DMS79 treated with DMSO at 0.1 percent for 48 hours (cell line): ENCODE measurements around the gene PRR14.
"Not testable (repeated sequence)": the region's sequence is repeated elsewhere in the genome, so short reads cannot be mapped to it uniquely, and the experiment has no call there.

Experiments
- DNase-seq: peaks from one replicate; lab custom pipeline; 2025; lab: John Stamatoyannopoulos, UW

PRR14 gene

DNA sequence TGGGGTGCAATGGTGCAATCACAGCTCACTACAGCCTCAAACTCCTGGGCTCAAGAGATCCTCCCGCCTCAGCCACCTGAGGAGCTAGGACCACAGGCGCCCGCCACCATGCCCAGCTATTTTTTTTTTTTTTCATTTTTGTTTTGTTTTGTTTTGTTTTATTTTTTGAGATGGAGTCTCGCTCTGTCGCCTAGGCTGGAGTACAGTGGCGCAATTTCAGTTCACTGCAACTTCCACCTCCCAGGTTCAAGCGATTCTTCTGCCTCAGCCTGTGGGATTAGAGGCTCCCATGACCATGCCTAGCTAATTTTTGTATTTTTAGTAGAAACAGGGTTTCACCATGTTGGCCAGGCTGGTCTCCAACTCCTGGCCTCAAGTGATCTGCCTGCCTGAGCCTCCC is 18.3 kb upstream of the PRR14 start:
- not testable (repeated sequence) for DNase-seq

DNA sequence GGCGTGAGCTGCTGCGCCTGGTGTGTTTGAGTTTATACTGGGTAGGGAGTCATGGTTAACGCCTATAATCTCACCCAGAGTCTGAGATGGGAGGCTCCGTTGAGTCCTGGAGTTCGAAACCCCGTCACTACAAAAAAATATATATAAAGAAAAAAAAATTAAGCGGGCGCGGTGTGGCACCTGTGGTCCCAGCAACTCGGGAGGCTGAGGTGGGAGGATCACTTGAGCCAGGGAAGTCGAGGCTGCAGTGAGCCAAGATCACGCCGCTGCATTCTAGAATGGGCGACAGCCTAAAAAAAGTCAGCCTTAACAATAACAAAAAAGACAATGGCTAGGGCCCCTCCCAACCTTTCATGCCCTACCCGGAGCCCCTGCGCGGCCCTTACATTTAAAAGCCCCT is 17.2 kb upstream of the PRR14 start:
- no peak for DNase-seq

DNA sequence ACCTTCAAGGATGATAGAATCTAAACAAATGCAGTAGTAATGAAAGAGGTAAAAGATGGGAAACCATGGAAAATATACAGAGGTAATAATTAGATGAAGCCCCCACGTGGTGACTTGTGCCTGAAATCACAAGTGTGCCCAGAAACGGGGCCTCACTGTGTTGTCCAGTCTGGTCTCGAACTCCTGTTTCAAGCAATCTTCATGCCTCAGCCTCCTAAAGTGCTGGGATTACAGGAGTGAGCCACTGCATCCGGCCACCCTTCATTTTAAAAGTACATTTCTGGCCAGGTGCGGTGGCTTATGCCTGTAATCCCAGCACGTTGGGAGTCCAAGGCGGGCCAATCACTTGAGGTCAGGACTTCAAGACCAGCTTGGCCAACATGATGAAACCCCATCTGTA is 14.2 kb upstream of the PRR14 start:
- no peak for DNase-seq

DNA sequence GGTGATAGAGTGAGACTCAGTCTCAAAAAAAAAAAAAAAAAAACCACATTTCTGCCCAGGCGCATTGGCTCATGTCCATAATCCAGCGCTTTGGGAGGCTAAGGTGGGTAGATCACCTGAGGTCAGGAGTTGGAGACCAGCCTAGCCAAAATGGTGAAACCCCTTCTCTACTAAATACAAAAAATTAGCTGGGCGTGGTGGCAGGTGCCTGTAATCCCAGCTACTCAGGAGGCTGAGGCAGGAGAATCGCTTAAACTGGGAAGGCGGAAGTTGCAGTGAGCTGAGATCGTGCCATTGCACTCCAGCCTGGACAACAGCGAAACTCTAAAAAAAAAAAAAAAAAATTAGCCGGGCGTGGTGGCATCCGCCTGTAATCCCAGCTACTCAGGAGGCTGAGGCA is 13.6 kb upstream of the PRR14 start:
- DNase-seq = not testable (repeated sequence)

DNA sequence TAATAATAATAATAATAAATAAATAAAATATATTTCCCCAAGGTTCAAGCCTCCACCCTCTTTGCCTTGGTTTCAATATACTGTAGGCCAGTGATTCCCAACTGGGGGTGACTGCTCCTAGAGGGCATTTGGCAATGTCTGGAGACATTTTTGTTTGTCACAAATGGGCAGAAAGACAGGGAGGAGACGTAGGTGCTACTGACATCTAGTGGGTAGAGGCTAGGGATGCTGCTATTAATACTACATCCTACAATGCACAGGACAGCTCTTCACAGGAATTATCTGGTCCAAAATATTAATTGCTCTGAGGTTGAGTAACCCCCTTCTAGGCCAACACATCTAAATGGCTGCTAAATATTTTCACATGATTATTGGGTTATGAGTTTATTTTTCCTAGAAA is 12.8 kb upstream of the PRR14 start:
- DNase-seq = peak; percentile 15

DNA sequence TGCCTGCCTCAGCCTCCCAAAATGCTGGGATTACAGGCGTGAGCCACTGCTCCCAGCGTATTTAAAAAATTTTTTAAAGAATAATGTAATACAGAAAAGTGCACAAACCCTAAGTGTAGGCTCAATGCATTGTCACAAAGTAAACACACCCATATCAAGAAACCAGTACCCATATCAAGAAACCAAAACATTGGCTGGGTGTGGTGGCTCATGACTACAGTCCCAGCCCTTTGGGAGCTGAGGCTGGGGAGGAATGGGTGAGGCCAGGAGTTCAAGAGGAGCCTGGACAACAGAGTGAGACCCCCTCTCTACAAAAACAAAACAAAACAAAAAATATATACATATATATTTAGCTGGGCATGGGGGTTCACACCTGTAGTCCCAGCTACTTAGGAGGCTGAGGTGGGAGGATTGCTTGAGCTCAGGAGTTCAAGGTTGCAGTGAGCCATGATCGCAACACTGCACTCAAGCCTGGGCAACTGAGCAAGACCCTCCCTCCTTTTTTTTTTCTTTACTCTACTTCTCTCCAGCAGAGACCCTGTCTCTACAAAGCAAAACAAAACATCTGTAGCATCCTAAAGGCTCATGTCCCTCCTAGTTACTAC is 9.3 kb upstream of the PRR14 start:
- DNase-seq = no peak

DNA sequence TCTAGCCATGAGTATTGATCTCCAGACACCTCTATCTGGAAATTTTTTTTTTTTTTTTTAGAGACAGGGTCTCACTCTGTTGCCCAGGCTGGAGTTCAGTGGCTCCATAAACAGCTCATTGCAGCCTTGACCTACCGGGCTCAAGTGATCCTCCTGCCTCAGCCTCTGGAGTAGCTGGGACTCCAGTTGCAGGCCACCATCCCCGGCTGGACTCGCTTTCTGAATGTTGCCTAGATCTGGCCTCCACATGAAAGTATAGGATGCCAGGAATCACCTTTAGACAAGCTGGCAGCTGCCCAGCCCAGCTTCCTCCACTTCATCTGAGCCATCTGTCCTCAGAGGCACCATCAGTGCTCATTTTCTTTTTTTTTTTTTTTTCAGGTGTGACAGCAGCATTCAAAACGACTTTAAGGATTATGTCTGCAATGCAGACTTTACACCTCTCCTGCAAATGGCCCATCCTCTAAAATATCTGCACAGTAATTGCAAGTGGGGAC is 6.4 kb upstream of the PRR14 start:
- no peak for DNase-seq

DNA sequence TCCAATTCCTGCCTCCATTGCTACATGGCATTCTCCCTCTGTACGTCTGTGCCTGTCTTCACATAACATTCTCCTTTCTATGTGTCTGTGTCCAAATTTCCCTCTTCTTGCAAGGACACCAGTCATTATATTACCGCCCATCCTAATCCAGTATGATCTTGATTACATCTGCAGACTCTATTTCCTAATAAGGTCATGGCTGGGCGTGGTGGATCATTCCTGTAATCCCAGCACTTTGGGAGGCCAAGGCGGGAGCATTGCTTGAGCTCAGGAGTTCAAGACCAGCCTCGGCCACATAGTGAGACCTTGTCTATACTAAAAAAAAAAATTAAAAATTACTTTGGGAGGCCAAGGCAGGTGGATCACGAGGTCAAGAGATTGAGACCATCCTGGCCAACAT is 5.0 kb upstream of the PRR14 start:
- no peak for DNase-seq

DNA sequence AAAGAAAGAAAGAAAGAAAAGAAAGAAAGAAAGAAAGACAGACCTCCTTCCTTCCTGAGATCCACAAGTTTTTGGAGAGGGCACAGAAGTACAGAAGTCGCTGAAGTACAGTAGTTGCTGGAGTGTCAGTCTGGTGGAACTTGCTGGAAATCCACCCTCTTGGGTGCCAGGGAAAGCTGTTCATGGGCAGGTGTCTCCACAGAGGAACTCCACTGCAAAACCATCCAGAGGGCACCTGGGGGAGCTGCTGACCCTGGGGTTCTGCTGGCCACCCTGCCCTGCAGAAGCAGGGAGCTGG is 3.5 kb upstream of the PRR14 start:
- no peak for DNase-seq

DNA sequence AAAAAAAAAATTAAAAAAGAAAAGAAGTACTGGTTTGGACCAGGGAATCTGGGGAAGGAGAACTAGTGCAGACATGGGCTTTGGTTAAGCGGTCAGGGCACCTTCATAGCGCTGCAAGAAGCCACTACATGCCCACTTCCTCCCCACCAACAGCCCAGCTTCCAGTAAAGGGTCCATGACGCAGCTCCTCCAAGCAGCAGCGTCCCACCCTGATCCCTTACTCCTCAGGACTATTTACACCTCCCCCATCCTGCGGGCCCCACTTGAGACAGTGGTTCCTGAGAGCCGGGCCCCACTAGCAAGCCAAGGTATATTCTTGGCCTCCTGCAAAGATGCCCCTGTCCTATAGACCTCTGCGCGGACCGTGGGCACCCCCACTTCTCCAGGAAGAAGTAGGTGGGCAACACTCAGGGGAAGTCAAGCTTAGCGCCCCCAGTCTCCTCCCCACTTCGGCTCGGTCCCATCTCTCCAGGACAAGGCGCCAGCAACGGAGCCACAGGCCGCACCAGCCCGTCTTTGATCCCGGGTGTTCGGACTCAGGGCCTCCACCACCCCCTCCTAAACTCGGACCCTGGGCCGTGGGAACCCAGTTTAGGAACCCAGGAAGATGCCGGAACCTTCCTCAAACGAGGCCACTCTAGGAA is 913 bp upstream of the PRR14 start:
- DNase-seq = no peak

DNA sequence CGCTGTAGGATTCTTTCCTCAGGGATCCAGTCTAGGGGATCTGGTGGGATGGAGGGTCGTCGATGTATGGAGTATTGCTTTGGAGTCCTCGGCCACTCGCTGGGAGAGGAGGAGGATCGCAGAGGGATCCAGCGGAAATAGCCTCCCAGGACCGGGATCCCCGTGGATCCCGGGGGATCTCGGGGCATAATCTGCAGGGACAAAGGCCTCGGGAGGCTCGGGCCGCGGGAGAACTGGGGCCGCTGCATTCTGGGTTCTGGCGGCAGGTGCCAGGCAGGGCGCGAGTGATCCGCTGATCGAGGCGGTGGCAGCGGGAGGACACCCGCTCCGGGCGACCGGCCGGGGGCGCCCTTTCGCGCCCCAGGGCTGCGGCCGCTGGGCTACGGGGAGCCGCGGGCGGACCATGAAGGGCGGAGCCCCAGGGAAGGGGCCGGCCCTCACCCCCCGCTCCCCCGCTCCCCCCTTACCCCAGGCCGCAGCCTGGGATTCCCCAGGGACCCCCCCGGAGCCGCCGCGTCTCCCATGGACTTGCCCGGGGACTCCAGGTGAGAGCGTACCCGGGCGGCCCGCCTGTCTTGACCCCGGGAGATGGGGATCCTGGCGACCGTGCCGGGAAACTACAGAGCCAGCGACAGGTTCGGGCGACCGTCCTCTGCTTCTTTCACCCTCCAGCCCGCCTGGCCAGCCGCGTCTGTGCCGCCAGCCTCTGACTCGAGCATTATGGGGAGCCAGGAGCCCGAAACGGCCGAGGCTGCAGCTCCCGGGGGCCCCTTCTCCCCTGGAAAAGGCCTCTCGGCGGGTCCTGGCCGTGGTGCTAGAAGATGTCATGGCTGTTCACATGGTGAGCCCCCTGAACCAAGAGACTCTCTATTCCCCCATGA is 604 bp downstream of the PRR14 start:
- peak; percentile 25 for DNase-seq

DNA sequence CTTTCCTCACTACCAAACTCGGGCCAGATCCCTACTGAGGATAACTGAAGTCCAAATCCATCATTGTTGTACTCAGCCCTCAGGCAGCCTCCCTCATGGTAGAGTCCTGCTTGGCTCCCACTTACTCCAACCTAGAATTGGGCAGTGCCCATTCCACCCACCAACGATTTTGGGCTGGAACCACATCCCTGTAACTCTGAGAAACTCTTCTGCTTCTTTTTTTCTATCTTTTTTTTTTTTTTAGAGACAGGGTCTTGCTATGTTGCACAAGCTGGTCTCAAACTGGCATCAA is 1.2 kb downstream of the PRR14 start:
- no peak for DNase-seq

DNA sequence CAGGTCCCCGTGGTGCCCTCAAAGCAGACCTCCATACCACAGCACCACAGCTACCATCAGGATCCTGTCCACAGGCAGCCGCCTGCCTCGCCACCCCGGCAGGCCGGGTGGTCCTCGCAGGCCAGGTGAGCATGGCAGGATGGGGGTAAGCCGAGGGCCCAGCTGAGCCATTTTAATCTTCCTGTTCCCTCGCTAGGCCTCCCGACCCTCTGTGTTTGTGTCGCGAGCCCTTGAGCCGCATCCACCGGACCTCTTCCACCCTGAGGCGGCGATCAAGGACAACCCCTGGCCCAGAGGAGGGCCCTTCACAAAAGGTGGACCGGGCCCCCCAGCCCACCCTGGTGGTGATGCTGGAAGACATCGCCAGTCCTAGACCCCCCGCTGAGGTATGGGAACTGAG is 2.0 kb downstream of the PRR14 start:
- DNase-seq = no peak

DNA sequence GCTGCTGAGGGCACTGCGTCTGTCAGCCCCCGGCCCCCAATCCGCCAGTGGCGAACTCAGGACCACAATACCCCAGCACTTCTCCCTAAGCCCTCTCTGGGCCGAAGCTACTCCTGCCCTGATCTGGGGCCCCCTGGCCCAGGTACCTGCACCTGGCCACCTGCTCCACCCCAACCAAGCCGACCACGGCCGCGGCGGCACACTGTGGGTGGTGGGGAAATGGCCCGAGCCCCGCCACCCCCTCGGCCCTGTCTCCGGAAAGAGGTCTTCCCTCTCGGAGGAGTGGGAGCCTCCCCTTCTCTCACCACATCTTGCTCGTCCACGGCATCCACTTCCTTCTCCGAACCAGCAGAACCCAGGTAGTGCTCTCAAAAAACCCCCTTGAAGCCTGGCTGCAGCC is 4.1 kb downstream of the PRR14 start:
- no peak for DNase-seq

DNA sequence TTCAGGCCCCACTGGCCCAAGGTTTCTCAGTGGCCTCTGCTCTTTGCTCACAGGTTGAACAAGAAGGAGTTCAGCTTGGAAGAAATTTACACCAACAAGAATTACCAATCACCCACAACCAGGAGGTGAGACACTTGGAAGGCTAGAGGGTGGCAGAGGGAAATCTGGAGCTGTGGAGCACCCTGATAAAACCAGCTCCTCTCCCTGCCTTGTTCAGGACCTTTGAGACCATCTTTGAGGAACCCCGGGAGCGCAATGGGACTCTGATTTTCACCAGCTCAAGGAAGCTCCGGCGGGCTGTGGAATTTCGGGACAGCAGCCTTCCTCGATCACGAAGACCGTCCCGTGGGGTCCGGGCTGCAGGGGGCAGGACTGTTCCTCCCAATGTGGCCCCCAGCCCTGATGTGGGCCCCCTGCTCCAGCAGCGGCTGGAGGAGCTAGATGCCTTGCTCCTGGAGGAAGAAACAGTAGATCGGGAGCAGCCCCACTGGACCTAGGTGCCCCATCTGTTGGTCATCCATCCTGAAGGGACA is 5.1 kb downstream of the PRR14 start:
- no peak for DNase-seq

DNA sequence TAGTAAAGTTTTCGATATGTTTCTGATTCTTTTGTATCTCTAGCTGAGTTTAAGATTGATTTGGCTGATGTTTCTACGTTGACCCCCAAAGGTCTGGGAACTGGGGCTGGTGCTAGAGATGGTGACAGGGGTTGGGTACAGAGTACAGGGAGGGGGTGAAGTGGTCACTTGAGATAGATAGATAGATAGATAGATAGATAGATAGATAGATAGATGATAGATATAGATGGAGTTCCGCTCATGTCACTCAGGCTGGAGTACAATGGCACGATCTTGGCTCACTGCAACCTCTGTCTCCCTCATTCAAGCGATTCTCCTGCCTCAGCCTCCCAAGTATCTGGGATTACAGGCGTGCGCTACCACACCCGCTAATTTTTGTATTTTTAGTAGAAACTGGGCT is 5.6 kb downstream of the PRR14 start:
- no peak for DNase-seq

DNA sequence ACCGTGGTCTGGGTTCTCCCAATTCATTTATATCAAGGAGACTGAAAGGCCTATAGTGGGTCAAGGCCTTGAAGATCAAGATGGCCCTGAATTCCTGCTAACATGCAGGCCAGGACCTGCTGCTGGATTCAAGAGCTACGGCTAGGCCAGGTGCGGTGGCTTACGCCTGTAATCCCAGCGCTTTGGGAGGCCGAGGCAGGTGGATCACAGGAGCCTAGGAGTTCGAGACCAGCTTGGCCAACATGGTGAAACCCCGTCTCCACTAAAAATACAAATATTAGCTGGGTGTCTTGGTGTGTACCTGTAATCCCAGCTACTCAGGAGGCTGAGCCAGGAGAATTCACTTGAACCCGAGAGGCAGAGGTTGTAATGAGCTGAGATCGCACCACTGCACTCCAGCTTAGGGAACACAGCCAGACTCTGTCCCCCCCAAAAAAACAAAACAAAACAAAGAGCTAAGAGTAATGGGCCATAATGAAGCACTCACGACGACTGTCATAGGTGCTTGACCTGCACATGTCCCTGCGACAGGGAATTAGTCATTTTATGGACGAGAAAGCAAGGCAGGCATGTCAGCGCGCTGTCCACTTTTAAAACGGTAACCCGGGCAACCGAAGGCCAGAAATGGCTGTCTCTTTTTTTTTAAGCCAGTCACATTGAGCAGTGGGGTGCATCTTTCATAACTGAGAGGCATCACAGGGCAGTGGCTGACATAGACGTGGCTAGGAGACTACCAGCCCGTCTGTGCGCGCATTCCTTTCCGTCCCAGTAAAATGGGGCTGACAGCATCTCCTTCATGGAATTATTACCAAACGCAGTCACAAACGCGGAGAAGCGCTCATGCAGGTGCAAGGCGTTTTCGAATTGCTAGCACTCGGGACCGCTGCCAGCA is 6.5 kb downstream of the PRR14 start:
- peak; percentile 83 for DNase-seq

DNA sequence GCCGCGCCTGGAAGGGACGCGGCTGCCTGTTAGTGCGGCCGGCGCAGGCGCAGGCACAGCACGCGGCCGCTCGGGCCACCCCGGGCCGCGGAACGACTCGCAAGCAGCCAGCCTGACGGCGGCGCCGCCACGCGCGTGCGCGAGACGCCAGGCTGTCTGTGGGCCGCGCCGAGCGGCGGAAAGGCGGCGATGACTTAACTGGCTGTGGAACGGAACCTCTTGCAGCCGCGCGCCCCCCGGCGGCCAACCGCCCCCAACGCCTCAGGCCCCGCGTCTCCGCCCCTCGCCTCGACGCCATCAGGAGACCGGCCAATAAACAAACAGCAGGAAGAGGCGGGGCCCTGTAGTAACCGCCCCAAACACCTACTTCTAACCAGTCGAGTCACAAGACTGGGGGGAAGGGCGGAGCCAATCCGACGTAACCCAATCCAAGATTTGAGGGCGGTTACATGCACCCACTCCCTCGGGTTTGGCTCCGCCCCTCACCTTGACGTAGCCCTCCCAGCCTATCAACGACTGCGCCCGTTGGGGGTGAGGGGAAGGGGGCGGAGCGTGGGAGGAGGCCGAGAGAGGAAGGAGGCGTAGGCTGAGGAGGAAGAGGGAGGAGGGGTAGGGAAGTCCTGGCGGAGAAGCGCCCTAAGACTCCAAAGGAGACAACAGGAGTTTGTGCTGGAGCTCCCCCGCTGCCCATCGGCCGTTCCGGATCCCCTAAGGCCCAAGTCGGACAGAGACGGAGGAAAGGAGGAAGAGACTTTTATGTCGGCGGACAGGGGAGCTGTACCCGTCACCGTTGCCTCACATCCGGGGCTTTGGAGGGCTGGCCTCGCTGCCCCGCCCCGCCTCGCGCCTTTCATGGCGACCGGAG is 7.3 kb downstream of the PRR14 start, which contains the start of gene FBRS:
TSS of gene FBRS (plus strand) at position 566 of the 865 bp plus-strand sequence. CDS start 1,088 bp downstream, outside the sequence.
- DNase-seq = peak; percentile 98

DNA sequence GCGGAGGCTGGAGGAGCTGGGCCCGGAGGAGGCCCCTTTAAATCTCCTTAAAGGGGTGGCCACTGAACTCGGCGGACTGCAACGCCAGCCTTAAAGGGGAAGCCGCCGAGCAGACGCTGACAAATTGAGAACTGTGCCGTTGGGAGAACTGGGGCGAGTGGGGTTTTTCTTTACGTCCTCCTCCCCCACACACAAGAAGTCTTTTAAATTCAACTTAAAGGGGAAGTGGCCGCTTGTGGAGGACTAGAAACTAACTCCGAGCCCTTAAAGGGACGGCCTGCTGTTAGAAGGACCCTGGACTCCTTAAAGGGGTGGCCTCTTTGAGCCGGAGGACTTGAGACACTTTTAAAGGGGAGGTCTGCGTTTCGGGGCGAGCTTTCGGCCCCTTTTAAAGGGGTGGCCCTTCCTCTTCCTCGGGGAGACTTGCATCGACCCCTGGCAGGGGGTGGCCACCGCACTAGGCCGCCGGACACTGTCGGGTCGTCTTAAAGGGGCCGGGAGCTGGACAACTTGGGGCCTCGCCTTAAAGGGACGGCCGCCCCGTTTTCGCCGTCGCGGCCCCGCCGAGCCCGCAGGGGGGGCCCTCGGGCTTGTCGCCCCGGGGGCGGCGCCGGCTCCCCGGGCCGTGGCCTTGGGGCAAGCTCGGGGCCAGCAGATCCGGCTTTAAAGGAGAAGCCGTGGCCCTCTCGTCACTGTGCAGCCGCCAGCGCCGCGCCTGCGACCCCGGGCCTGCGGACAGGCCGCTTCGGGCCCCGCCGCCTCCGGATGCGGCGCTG is 8.2 kb downstream of the PRR14 start:
- DNase-seq = peak; percentile 97
